HEK293 (cell line): ENCODE data around the gene FXYD6.

ENCODE experiments used
- WT1 ChIP-seq: fragments of 450-650 bp; formaldehyde crosslinking; IDR thresholded peaks from 2 replicates; pipeline ENCODE4 v1.5.1; 2016; ENCODE audit warnings: missing biosample characterization, missing genetic modification characterization
- ZNF792 ChIP-seq: fragments of 450-650 bp; formaldehyde crosslinking; IDR thresholded peaks from 2 replicates; pipeline ENCODE4 v1.5.1; 2016; ENCODE audit warnings: missing biosample characterization, missing genetic modification characterization
- TF ChIP-seq, protein P1 (sequence below): fragments of 450-650 bp; formaldehyde crosslinking; IDR thresholded peaks from 2 replicates; pipeline ENCODE4 v1.5.1; 2016; ENCODE audit warnings: missing biosample characterization, missing genetic modification characterization
- TF ChIP-seq, protein P2 (sequence below): fragments of 450-650 bp; formaldehyde crosslinking; IDR thresholded peaks from 2 replicates; pipeline ENCODE4 v1.5.1; 2016; ENCODE audit warnings: missing biosample characterization, missing genetic modification characterization

GRCh38 chr11:117923773-117924172 is 47.3 kb upstream of the FXYD6 start:
- TF ChIP-seq, protein P1, sequence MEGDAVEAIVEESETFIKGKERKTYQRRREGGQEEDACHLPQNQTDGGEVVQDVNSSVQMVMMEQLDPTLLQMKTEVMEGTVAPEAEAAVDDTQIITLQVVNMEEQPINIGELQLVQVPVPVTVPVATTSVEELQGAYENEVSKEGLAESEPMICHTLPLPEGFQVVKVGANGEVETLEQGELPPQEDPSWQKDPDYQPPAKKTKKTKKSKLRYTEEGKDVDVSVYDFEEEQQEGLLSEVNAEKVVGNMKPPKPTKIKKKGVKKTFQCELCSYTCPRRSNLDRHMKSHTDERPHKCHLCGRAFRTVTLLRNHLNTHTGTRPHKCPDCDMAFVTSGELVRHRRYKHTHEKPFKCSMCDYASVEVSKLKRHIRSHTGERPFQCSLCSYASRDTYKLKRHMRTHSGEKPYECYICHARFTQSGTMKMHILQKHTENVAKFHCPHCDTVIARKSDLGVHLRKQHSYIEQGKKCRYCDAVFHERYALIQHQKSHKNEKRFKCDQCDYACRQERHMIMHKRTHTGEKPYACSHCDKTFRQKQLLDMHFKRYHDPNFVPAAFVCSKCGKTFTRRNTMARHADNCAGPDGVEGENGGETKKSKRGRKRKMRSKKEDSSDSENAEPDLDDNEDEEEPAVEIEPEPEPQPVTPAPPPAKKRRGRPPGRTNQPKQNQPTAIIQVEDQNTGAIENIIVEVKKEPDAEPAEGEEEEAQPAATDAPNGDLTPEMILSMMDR (tag by site-specific recombination): no peak
- TF ChIP-seq, protein P2, sequence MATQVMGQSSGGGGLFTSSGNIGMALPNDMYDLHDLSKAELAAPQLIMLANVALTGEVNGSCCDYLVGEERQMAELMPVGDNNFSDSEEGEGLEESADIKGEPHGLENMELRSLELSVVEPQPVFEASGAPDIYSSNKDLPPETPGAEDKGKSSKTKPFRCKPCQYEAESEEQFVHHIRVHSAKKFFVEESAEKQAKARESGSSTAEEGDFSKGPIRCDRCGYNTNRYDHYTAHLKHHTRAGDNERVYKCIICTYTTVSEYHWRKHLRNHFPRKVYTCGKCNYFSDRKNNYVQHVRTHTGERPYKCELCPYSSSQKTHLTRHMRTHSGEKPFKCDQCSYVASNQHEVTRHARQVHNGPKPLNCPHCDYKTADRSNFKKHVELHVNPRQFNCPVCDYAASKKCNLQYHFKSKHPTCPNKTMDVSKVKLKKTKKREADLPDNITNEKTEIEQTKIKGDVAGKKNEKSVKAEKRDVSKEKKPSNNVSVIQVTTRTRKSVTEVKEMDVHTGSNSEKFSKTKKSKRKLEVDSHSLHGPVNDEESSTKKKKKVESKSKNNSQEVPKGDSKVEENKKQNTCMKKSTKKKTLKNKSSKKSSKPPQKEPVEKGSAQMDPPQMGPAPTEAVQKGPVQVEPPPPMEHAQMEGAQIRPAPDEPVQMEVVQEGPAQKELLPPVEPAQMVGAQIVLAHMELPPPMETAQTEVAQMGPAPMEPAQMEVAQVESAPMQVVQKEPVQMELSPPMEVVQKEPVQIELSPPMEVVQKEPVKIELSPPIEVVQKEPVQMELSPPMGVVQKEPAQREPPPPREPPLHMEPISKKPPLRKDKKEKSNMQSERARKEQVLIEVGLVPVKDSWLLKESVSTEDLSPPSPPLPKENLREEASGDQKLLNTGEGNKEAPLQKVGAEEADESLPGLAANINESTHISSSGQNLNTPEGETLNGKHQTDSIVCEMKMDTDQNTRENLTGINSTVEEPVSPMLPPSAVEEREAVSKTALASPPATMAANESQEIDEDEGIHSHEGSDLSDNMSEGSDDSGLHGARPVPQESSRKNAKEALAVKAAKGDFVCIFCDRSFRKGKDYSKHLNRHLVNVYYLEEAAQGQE (tag by site-specific recombination): no peak
- no peak for TF ChIP-seq WT1 (tag by site-specific recombination)
- TF ChIP-seq ZNF792 (tag by site-specific recombination): no peak
